ENCODE measurements around the gene TBCD. TPM values are rescaled to one million over a fixed set of nuclear protein-coding genes. Genes with fewer than 3 reads are reported as not detected.

TBCD gene
- total RNA-seq, 1 experiment from 2014 or later: 29.6 TPM

- Histone ChIP-seq H4K20me1 (ENCODE audit: low read length) (no peaks in the 10 kb centered on the region), H3K9me3 (ENCODE audit: low read length) (no peaks in the 10 kb centered on the region), H3K27ac (ENCODE audit: low read length) (no peak overlapping the region), H3K36me3 (ENCODE audit: low read depth, low read length) (peaks cover 4% of the 10 kb centered on the region; the same call in 1 of the 2 replicates), H3K4me3 (ENCODE audit: low read length) (peak overlapping the region; percentile 23; the same call in 1 of the 2 replicates), H2AFZ (ENCODE audit: low read length) (peak overlapping the region; percentile 53), H3K9ac (ENCODE audit: low read length) (no peak overlapping the region), H3K9me2 (replicated peaks; ENCODE audit: low read length) (no peaks in the 10 kb centered on the region), H3K79me2 (ENCODE audit: low read length) (no peaks in the 10 kb centered on the region), H3K27me3 (ENCODE audit: low read length) (no peaks in the 10 kb centered on the region), H3K4me1 (ENCODE audit: insufficient read depth, low read length) (no peaks in the 10 kb centered on the region), H3K4me2 (ENCODE audit: low read length) (peak overlapping the region; percentile 36), H3F3A (ENCODE audit: low read length, unreplicated experiment) (no peaks in the 10 kb centered on the region)
- no peak for TF ChIP-seq EZH2 (IDR thresholded peaks at IDR 0.05; ENCODE audit: low read length, unreplicated experiment)
- no peak for TF ChIP-seq EZH2phosphoT487 (IDR thresholded peaks at IDR 0.05; ENCODE audit: borderline replicate concordance, low read length)
- TF ChIP-seq CTCF (conservative IDR thresholded peaks at IDR 0.05; ENCODE audit: low read depth, low read length): peak; percentile 93
- DNase-seq (peak; percentile 65), ATAC-seq (peak; percentile 75)
- POLR2A ChIA-PET (ENCODE audit: unreplicated experiment): no interaction called here
- intact Hi-C loops (cut with micrococcal nuclease): no loop called here
- CTCF ChIA-PET: interaction anchor here (0.7 kb wide), 1 partner anchor 119 kb away, joined by 3 read pairs; no protein-coding TSS in a partner anchor
- BruUV-seq (replicated peaks): no TSS peak
Observed at GRCh38 chr17:82775001-82775823, 23.3 kb downstream of the TBCD start.

- ChIA-PET POLR2A (ENCODE audit: unreplicated experiment) (no interaction called here), CTCF (no interaction called here)
- no peak overlapping the region for H3K27ac ChIP-seq (ENCODE audit: low read length)
- no peaks in the 10 kb centered on the region for H4K20me1 ChIP-seq (ENCODE audit: low read length)
- no peak overlapping the region for H3K4me3 ChIP-seq (ENCODE audit: low read length)
- H3K27me3 ChIP-seq (ENCODE audit: low read length): no peaks in the 10 kb centered on the region
- no peak overlapping the region for H3K9ac ChIP-seq (ENCODE audit: low read length)
- no peaks in the 10 kb centered on the region for H3K4me1 ChIP-seq (ENCODE audit: insufficient read depth, low read length)
- no TSS peak for BruUV-seq (replicated peaks)
- H3K36me3 ChIP-seq (ENCODE audit: low read depth, low read length): peaks cover 4% of the 10 kb centered on the region; the same call in 1 of the 2 replicates
- H3K4me2 ChIP-seq (ENCODE audit: low read length): no peak overlapping the region
- no peaks in the 10 kb centered on the region for H3F3A ChIP-seq (ENCODE audit: low read length, unreplicated experiment)
- no peak for ATAC-seq
- H3K9me2 ChIP-seq (replicated peaks; ENCODE audit: low read length): no peaks in the 10 kb centered on the region
- no peaks in the 10 kb centered on the region for H3K9me3 ChIP-seq (ENCODE audit: low read length)
- no peak for DNase-seq
- intact Hi-C loops (cut with micrococcal nuclease): no loop called here
- no peaks in the 10 kb centered on the region for H3K79me2 ChIP-seq (ENCODE audit: low read length)
- no peak for TF ChIP-seq EZH2 (IDR thresholded peaks at IDR 0.05; ENCODE audit: low read length, unreplicated experiment)
- TF ChIP-seq EZH2phosphoT487 (IDR thresholded peaks at IDR 0.05; ENCODE audit: borderline replicate concordance, low read length): no peak
- TF ChIP-seq CTCF (conservative IDR thresholded peaks at IDR 0.05; ENCODE audit: low read depth, low read length): no peak
- H2AFZ ChIP-seq (ENCODE audit: low read length): no peak overlapping the region
Observed at GRCh38 chr17:82776454-82776853, 24.6 kb downstream of the TBCD start.
